Epithelial cell of proximal tubule (primary cell): ENCODE data around the gene LRP2. TPM values are rescaled to one million over a fixed set of nuclear protein-coding genes. Genes with fewer than 3 reads are reported as not detected.

ENCODE experiments used
- DNase-seq: peaks from one replicate; pipeline ENCODE4 v3.0.0-alpha.2; 2011; ENCODE audit warnings: low read depth
- H3K4me3 ChIP-seq: 2 replicates; pipeline ENCODE4 v1.5.1; 2011; ENCODE audit warnings: low read depth, mild to moderate bottlenecking, low read length
- total RNA-seq: library from RNA; depleted of rRNA; stranded (reverse); fragments of >200 nt; gene quantifications from 2 replicates; pipeline ENCODE4 v1.2.3, GENCODE V29; 2015
- TF ChIP-seq, protein P1 (sequence below): conservative IDR thresholded peaks from 2 replicates; pipeline ENCODE4 v1.5.1; 2012; ENCODE audit warnings: low read depth, mild to moderate bottlenecking, low read length

Gene LRP2
- total RNA-seq, 1 donor from 2014 or later, result 0.17 TPM

- TF ChIP-seq, protein P1, sequence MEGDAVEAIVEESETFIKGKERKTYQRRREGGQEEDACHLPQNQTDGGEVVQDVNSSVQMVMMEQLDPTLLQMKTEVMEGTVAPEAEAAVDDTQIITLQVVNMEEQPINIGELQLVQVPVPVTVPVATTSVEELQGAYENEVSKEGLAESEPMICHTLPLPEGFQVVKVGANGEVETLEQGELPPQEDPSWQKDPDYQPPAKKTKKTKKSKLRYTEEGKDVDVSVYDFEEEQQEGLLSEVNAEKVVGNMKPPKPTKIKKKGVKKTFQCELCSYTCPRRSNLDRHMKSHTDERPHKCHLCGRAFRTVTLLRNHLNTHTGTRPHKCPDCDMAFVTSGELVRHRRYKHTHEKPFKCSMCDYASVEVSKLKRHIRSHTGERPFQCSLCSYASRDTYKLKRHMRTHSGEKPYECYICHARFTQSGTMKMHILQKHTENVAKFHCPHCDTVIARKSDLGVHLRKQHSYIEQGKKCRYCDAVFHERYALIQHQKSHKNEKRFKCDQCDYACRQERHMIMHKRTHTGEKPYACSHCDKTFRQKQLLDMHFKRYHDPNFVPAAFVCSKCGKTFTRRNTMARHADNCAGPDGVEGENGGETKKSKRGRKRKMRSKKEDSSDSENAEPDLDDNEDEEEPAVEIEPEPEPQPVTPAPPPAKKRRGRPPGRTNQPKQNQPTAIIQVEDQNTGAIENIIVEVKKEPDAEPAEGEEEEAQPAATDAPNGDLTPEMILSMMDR, result no peak
- no peak overlapping the region for H3K4me3 ChIP-seq
- no peak for DNase-seq
These were observed 255.5 kb downstream of the LRP2 start for GRCh38 chr2:169106563-169107545.

DNA sequence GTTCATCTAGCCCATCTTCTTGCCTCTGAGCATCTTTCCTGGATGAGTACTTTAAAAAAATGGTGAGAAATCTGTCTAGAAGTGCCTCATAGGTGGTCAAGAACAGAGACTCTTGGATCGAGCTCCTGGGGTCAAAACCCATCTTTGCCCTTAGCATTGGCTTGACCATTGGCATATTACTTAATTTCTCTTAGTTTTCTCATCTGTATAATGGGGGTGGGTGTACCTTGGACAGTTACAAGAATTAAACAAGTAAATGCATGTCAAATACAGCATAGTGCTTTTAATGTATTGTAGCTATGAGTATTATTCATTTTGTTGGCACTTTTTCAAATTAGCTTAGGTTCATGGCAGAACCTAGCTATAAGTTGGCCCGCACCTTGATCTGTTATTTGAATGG lies 256.2 kb downstream of the LRP2 start:
- no peak for DNase-seq
- TF ChIP-seq, protein P1, result no peak
- no peak overlapping the region for H3K4me3 ChIP-seq

- H3K4me3 ChIP-seq, result no peak overlapping the region
- TF ChIP-seq, protein P1, result no peak
- no peak for DNase-seq
These were observed 256.9 kb downstream of the LRP2 start for GRCh38 chr2:169105476-169105875.

DNA sequence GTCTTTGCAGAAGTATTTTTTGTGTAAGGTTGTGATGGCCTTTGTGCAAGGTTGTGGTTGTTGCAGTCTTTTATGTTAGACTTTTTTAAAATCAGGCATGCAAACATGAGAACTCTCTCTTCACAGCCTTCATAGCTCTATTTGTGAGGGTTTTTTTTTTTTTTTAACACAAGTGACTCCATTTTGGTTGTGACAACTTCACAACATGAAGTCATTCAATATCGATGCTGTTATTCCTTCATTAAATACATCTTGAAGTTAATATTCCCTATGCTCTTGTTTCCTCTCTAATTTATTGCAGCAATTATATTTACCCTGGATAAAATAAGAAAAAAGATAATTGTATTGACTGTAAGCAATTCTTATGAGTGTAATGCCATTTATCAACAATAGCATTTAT lies 257.5 kb downstream of the LRP2 start:
- TF ChIP-seq, protein P1, result no peak
- no peak overlapping the region for H3K4me3 ChIP-seq
- no peak for DNase-seq

GRCh38 chr2:169095621-169096105 lies 266.7 kb downstream of the LRP2 start:
- DNase-seq, result peak; percentile 78
- no peak overlapping the region for H3K4me3 ChIP-seq
- TF ChIP-seq, protein P1, result no peak

DNA sequence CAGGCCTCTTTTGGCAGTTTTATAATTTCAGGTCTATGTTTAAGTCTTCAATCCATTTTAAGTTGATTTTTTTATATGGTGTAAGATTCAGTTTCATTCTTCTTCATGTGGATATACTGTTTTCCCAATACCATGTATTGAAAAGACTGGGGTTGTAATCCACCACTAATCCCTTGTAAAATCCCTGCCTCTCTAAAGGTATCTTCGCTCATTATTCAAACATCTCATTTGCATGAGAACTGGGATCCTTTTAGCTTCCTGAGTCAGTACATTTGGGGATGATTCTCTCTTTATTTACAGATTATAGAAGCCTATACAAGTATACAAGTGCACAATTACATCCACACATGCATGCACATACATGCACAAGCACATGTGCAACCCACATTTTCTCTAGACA lies 267.7 kb downstream of the LRP2 start:
- DNase-seq, result no peak
- H3K4me3 ChIP-seq, result no peak overlapping the region
- TF ChIP-seq, protein P1, result no peak
